PC-3 (cell line): ENCODE data around the gene ISL1. TPM values are rescaled to one million over a fixed set of nuclear protein-coding genes. Genes with fewer than 3 reads are reported as not detected.
A peak's percentile ranks its signal among the peaks of the same experiment; 100 is the strongest.

Experiments used
- ATAC-seq: fragments of 200-7000 bp; cut with Tn5 transposase; 2 replicates; pipeline ENCODE4 v1.9.1; 2020; ENCODE audit warnings: mild to moderate bottlenecking, moderate library complexity
- Bru-seq: library from RNA; stranded (reverse); fragments of 400-500 nt; gene quantifications from one replicate; lab custom pipeline; 2021; lab: Mats Ljungman, UMichigan
- BruChase-seq, 2 experiments: library from RNA; stranded (reverse); fragments of 400-500 nt; gene quantifications; one replicate each; lab custom pipeline; 2021; lab: Mats Ljungman, UMichigan
- BruUV-seq: library from RNA; stranded (reverse); fragments of 400-500 nt; replicated peaks from 2 replicates; lab custom pipeline; 2021; lab: Mats Ljungman, UMichigan
- CTCF ChIA-PET: fragments of 300-600 bp; sonication (Branson Sonifier 250); formaldehyde crosslinking; loops from one replicate; lab custom pipeline; 2022; ENCODE audit warnings: antibody characterized with exemption; lab: Charles Lee
- POLR2A ChIA-PET: fragments of 300-600 bp; sonication (Branson Sonifier 250); formaldehyde crosslinking; loops from one replicate; lab custom pipeline; 2022; ENCODE audit warnings: antibody characterized with exemption; ENCODE audit not compliant: unreplicated experiment; lab: Charles Lee
- DNase-seq: peaks from one replicate; pipeline ENCODE4 v3.0.0-alpha.2; 2015
- H2AFZ ChIP-seq: fragments of 300-600 bp; sonication (generic); 2 replicates; pipeline ENCODE4 v1.6.0; 2016; ENCODE audit warnings: antibody characterized with exemption, low read length
- H3F3A ChIP-seq: fragments of 300-600 bp; sonication (generic); one replicate; pipeline ENCODE4 v1.6.0; 2017; ENCODE audit warnings: antibody characterized with exemption, low read length, control low read depth, mild to moderate bottlenecking; ENCODE audit not compliant: unreplicated experiment
- H3K27ac ChIP-seq: fragments of 300-600 bp; sonication (generic); 2 replicates; pipeline ENCODE4 v1.5.1; 2016; ENCODE audit warnings: mild to moderate bottlenecking, low read length
- H3K27me3 ChIP-seq: fragments of 300-600 bp; sonication (generic); 2 replicates; pipeline ENCODE4 v1.6.1; 2016; ENCODE audit warnings: low read length, mixed read lengths
- H3K36me3 ChIP-seq: fragments of 300-600 bp; sonication (generic); 2 replicates; pipeline ENCODE4 v1.6.1; 2016; ENCODE audit warnings: low read depth, mixed run types, low read length, mixed read lengths
- H3K4me1 ChIP-seq: fragments of 300-600 bp; sonication (generic); 2 replicates; pipeline ENCODE4 v1.5.1; 2016; ENCODE audit warnings: low read length; ENCODE audit not compliant: insufficient read depth
- H3K4me2 ChIP-seq: fragments of 300-600 bp; sonication (generic); 2 replicates; pipeline ENCODE4 v1.6.0; 2016; ENCODE audit warnings: low read length
- H3K4me3 ChIP-seq: fragments of 300-600 bp; sonication (generic); 2 replicates; pipeline ENCODE4 v1.5.1; 2016; ENCODE audit warnings: mild to moderate bottlenecking, low read length, mixed read lengths
- H3K79me2 ChIP-seq: fragments of 300-600 bp; sonication (generic); 2 replicates; pipeline ENCODE4 v1.6.1; 2017; ENCODE audit warnings: low read length, mixed read lengths
- H3K9ac ChIP-seq: fragments of 300-600 bp; sonication (generic); 2 replicates; pipeline ENCODE4 v1.6.0; 2016; ENCODE audit warnings: mild to moderate bottlenecking, low read length
- H3K9me2 ChIP-seq: fragments of 300-600 bp; sonication (generic); replicated peaks from 2 replicates; pipeline ENCODE4 v1.6.1; 2016; ENCODE audit warnings: mixed run types, low read length, mixed read lengths
- H3K9me3 ChIP-seq: fragments of 300-600 bp; sonication (generic); 2 replicates; pipeline ENCODE4 v1.6.1; 2016; ENCODE audit warnings: low read length, mixed read lengths
- H4K20me1 ChIP-seq: fragments of 300-600 bp; sonication (generic); 2 replicates; pipeline ENCODE4 v1.6.1; 2016; ENCODE audit warnings: low read length, mixed read lengths
- CTCF ChIP-seq: fragments of 300-600 bp; sonication (generic); conservative IDR thresholded peaks from 2 replicates; pipeline ENCODE4 v1.5.1; 2017; ENCODE audit warnings: antibody characterized with exemption, low read depth, mild to moderate bottlenecking, low read length
- EZH2 ChIP-seq: fragments of 300-600 bp; sonication (generic); IDR thresholded peaks from one replicate; pipeline ENCODE4 v1.6.1; 2017; ENCODE audit warnings: antibody characterized with exemption, mild to moderate bottlenecking, low read length; ENCODE audit not compliant: unreplicated experiment
- EZH2phosphoT487 ChIP-seq: fragments of 300-600 bp; sonication (generic); IDR thresholded peaks from 2 replicates; pipeline ENCODE4 v1.6.1; 2018; ENCODE audit warnings: mild to moderate bottlenecking, antibody characterized with exemption, low read length, borderline replicate concordance
- intact Hi-C: fragments of 100-400 bp; cut with micrococcal nuclease; formaldehyde crosslinking; loops from 2 replicates; pipeline ENCODE4 v1.9.0; 2023
- long read RNA-seq: library from polyadenylated mRNA; unstranded; transcript quantifications from one replicate; pipeline ENCODE4 v2.0.0, GENCODE V29; 2021; ENCODE audit not compliant: unreplicated experiment
- total RNA-seq: library from RNA; depleted of rRNA; stranded (reverse); fragments of >200 nt; gene quantifications from 2 replicates; pipeline ENCODE4 v1.2.3, GENCODE V29; 2014; rRNA removed

The ISL1 gene
- total RNA-seq: 1.4 and 1.5 TPM in 2 replicates
- percentile 62 among the genes with signal in this experiment for Bru-seq, nascent RNA
- percentile 54 among the genes with signal in this experiment for BruChase-seq, experiment 1, labeled RNA remaining after a 6-hour chase
- percentile 57 among the genes with signal in this experiment for BruChase-seq, experiment 2, labeled RNA remaining after a 2-hour chase
- long read RNA-seq, transcript ISL1-201 (6 exons, 2,459 nt): major isoform, 12 of 15 reads
- long read RNA-seq, partial matches to known transcripts: 0 of 15 reads
- long read RNA-seq, other reads (novel, unspliced or antisense): 2 of 15 reads

GRCh38 chr5:51383131-51384121 lies at the start of gene ISL1:
TSS of gene ISL1 (plus strand) at chr5:51383448. CDS start at chr5:51383672, 224 bp downstream.
- H3K4me3 ChIP-seq: peak within 1 kb of the TSS; percentile 86
- CTCF ChIA-PET: no interaction called here
- DNase-seq: peak; percentile 87

DNA sequence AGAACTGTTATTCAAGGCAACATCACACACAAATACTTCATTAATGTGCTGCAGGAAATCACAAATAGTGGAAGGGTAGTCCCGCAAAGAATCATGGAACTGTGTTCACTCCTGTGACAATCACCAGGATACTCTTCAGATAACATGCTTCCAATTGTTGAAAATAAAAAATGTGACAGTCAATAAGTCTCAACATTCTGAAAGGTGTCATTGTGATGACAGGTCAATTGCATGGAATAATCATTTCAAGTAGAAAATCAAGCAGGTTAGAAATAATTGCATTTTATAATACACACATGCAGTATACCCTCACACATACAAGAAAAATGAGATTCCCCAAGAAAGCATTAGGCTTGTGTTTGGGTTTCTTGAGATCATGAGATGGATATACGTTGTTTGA lies 46.4 kb upstream of the ISL1 start:
- no peak overlapping the region for H3K4me2 ChIP-seq
- H3K27ac ChIP-seq: no peak overlapping the region
- H3K36me3 ChIP-seq: no peaks in the 10 kb centered on the region
- H4K20me1 ChIP-seq: no peaks in the 10 kb centered on the region
- no peak overlapping the region for H2AFZ ChIP-seq
- no peak overlapping the region for H3K9ac ChIP-seq
- no TSS peak for BruUV-seq
- ATAC-seq: no peak
- no peaks in the 10 kb centered on the region for H3K79me2 ChIP-seq
- intact Hi-C loops: no loop called here
- H3K9me3 ChIP-seq: no peaks in the 10 kb centered on the region
- H3K27me3 ChIP-seq: no peaks in the 10 kb centered on the region
- no peak overlapping the region for H3K4me3 ChIP-seq
- no peaks in the 10 kb centered on the region for H3K9me2 ChIP-seq
- no peak for TF ChIP-seq EZH2phosphoT487
- TF ChIP-seq CTCF: no peak
- TF ChIP-seq EZH2: no peak
- CTCF ChIA-PET: no interaction called here
- no peaks in the 10 kb centered on the region for H3K4me1 ChIP-seq
- POLR2A ChIA-PET: no interaction called here
- no peak for DNase-seq
- H3F3A ChIP-seq: no peaks in the 10 kb centered on the region

More at GRCh38 chr5:51383131-51384121, at the start of gene ISL1:
- POLR2A ChIA-PET: interaction anchor here (0.6 kb wide), 1 partner anchor 308 kb away, joined by 4 read pairs; no protein-coding TSS in a partner anchor
- H2AFZ ChIP-seq: peak within 1 kb of the TSS; percentile 93
- peak within 1 kb of the TSS; percentile 36 for H3K27ac ChIP-seq
- BruUV-seq: TSS peak; percentile 50
- H3F3A ChIP-seq: no peaks in the 10 kb centered on the region
- no peaks in the 10 kb centered on the region for H3K9me3 ChIP-seq
- H3K9ac ChIP-seq: peak within 1 kb of the TSS; percentile 70
- no peaks in the 10 kb centered on the region for H3K27me3 ChIP-seq
- H4K20me1 ChIP-seq: no peaks in the 10 kb centered on the region
- no peaks in the 10 kb centered on the region for H3K36me3 ChIP-seq
- no peaks in the 10 kb centered on the region for H3K9me2 ChIP-seq
- H3K79me2 ChIP-seq: peaks cover 28% of the 10 kb centered on the region
- peak; percentile 71 for ATAC-seq
- TF ChIP-seq EZH2phosphoT487 (no peak), CTCF (no peak), EZH2 (no peak)
- peak within 1 kb of the TSS; percentile 98 for H3K4me2 ChIP-seq
- peaks cover 26% of the 10 kb centered on the region for H3K4me1 ChIP-seq
- intact Hi-C loops: loop anchor here (1.0 to 10.0 kb wide), 6 partner anchors 14 to 578 kb away; no protein-coding TSS in a partner anchor
